GM12878 (cell line): Measurements from ENCODE around the gene CCDC197. TPM values are rescaled to one million over a fixed set of nuclear protein-coding genes. Genes with fewer than 3 reads are reported as not detected.

Source experiments
- ATAC-seq: fragments of 200-7000 bp; cut with Tn5 transposase; 3 replicates; pipeline ENCODE4 v1.9.1; 2020; ENCODE audit warnings: mild to moderate bottlenecking, moderate library complexity
- BruUV-seq: library from RNA; stranded (reverse); fragments of 400-500 nt; replicated peaks from 2 replicates; lab custom pipeline; 2021; lab: Mats Ljungman, UMichigan
- CTCF ChIA-PET: fragments of 300-600 bp; sonication (Branson Sonifier 250); formaldehyde crosslinking; extraction: SDS; loops from one replicate; lab custom pipeline; 2021; ENCODE audit warnings: inconsistent platforms; lab: Yijun Ruan, JAX
- POLR2A ChIA-PET: fragments of 350-600 bp; formaldehyde crosslinking; extraction: SDS; loops from one replicate; lab custom pipeline; 2021; ENCODE audit warnings: inconsistent platforms; lab: Charles Lee
- RAD21 ChIA-PET: fragments of 300-600 bp; sonication (Branson Sonifier 250); formaldehyde crosslinking; loops from one replicate; lab custom pipeline; 2023; ENCODE audit warnings: antibody characterized with exemption; ENCODE audit not compliant: unreplicated experiment; lab: Charles Lee
- SMC1A ChIA-PET: fragments of 300-600 bp; sonication (Branson Sonifier 250); formaldehyde crosslinking; loops from one replicate; lab custom pipeline; 2023; ENCODE audit not compliant: unreplicated experiment, uncharacterized antibody; lab: Charles Lee
- DNase-seq: peaks from one replicate; pipeline ENCODE4 v3.0.0-alpha.2; 2011; ENCODE audit warnings: low read depth, low spot score
- FAIRE-seq: peaks from 3 replicates; lab custom pipeline; 2011; peaks lifted over from hg19 to GRCh38; lab: Jason Lieb, UNC
- H2AFZ ChIP-seq: 2 replicates; pipeline ENCODE4 v1.6.0; 2011; ENCODE audit warnings: low read depth, low read length, control low read depth; ENCODE audit not compliant: control insufficient read depth
- H3K27ac ChIP-seq: 2 replicates; pipeline ENCODE4 v1.5.1; 2011; ENCODE audit warnings: control low read depth; ENCODE audit not compliant: control insufficient read depth, insufficient read depth
- H3K27me3 ChIP-seq, 2 experiments: replicated peaks in 1 of 2; 2 replicates each; pipeline versions ENCODE4 v1.6.0 to v1.6.1; 2011; ENCODE audit warnings: low read length in 1 of 2; ENCODE audit not compliant: control insufficient read depth in 2 of 2, insufficient read depth in 2 of 2
- H3K36me3 ChIP-seq, 2 experiments: 2 replicates each; pipeline ENCODE4 v1.5.1; 2011; ENCODE audit warnings: low read length in 1 of 2; ENCODE audit not compliant: control insufficient read depth in 2 of 2, insufficient read depth in 2 of 2
- H3K4me1 ChIP-seq: 2 replicates; pipeline ENCODE4 v1.6.1; 2011; ENCODE audit warnings: mild to moderate bottlenecking, low read length, moderate library complexity, mixed read lengths; ENCODE audit not compliant: control insufficient read depth, insufficient read depth
- H3K4me2 ChIP-seq: 2 replicates; pipeline ENCODE4 v1.6.0; 2011; ENCODE audit warnings: control low read depth; ENCODE audit not compliant: control insufficient read depth, insufficient read depth
- H3K4me3 ChIP-seq: fragments of 200-600 bp; sonication (generic); 2 replicates; pipeline ENCODE4 v1.5.1; 2016
- H3K79me2 ChIP-seq: 2 replicates; pipeline ENCODE4 v1.6.0; 2011; ENCODE audit warnings: low read length; ENCODE audit not compliant: control insufficient read depth, insufficient read depth
- H3K9ac ChIP-seq: 2 replicates; pipeline ENCODE4 v1.8.0; 2011; ENCODE audit warnings: low read length, control low read depth, mixed read lengths; ENCODE audit not compliant: control insufficient read depth, insufficient read depth
- H3K9me3 ChIP-seq: replicated peaks from 3 replicates; pipeline ENCODE4 v1.5.1; 2011; ENCODE audit warnings: mild to moderate bottlenecking, low read length; ENCODE audit not compliant: control insufficient read depth, insufficient read depth
- H4K20me1 ChIP-seq: 2 replicates; pipeline ENCODE4 v1.6.0; 2011; ENCODE audit not compliant: control insufficient read depth, insufficient read depth
- BHLHE40 ChIP-seq, 2 experiments: fragments of 450-650 bp in 1 of 2; IDR thresholded peaks; 2 replicates each; pipeline ENCODE4 v1.6.1; 2011 to 2017; ENCODE audit warnings: low read depth in 2 of 2, borderline replicate concordance in 1 of 2, improper control_type of control experiment in 1 of 2, low read length in 1 of 2, mild to moderate bottlenecking in 1 of 2
- IKZF2 ChIP-seq, 2 experiments: fragments of 450-650 bp; IDR thresholded peaks; 2 replicates each; pipeline ENCODE4 v1.6.1; 2017; ENCODE audit warnings: mild to moderate bottlenecking in 2 of 2, moderate library complexity in 2 of 2
- IRF4 ChIP-seq: IDR thresholded peaks from 2 replicates; pipeline ENCODE4 v1.6.1; 2011; ENCODE audit warnings: low read depth, low read length
- MYC ChIP-seq: IDR thresholded peaks from 2 replicates; pipeline ENCODE4 v1.6.1; 2011; ENCODE audit warnings: mild to moderate bottlenecking, low read length, moderate library complexity, inconsistent platforms; ENCODE audit not compliant: insufficient read depth, insufficient replicate concordance, insufficient read length, severe bottlenecking
- NFIC ChIP-seq: IDR thresholded peaks from 2 replicates; pipeline ENCODE4 v1.6.1; 2012; ENCODE audit warnings: low read depth, mild to moderate bottlenecking, inconsistent platforms, low read length, moderate library complexity
- RCOR1 ChIP-seq: conservative IDR thresholded peaks from 2 replicates; pipeline ENCODE4 v1.6.1; 2012; ENCODE audit warnings: low read depth, low read length, improper control_type of control experiment
- SMARCA5 ChIP-seq: fragments of 450-650 bp; IDR thresholded peaks from 2 replicates; pipeline ENCODE4 v1.6.1; 2017; ENCODE audit warnings: mild to moderate bottlenecking
- ZNF274 ChIP-seq: IDR thresholded peaks from one replicate; pipeline ENCODE4 v1.8.0; 2011; ENCODE audit not compliant: insufficient read length, insufficient read depth
- WGBS: methylation state at CpG from one replicate; pipeline ENCODE4 v1.1.6; 2016; ENCODE audit warnings: low lambda C conversion rate; ENCODE audit not compliant: insufficient replicate concordance, insufficient coverage; ENCODE audit errors: missing lambda C conversion rate; 5-methylcytosine and 5-hydroxymethylcytosine counted together
- in situ Hi-C: fragments of 300-500 bp; cut with MboI; formaldehyde crosslinking; loops from 9 replicates; pipeline ENCODE4 v1.14.3; 2018; ENCODE audit warnings: mixed read lengths
- intact Hi-C: fragments of 100-400 bp; cut with micrococcal nuclease; formaldehyde crosslinking; loops from one replicate; pipeline ENCODE4 v1.14.2; 2022; ENCODE audit not compliant: unreplicated experiment
- polyA plus RNA-seq, 11 experiments: library from polyadenylated mRNA; depleted of rRNA in 4 of 11; unstranded in 6 of 11; stranded (reverse) in 5 of 11; fragments of >200 nt; fragmentation: Nextera tagmentation in 4 of 11; fragmentation: Illumina TruSeq in 1 of 11; extraction: Ambion mirVana in 4 of 11; extraction: Trizol in 1 of 11; gene quantifications; 1 replicate in 1 of 11; 2 replicates in 10 of 11; pipeline versions ENCODE4 v1.2.1 to v1.2.3, GENCODE V29; 2011 to 2016; ENCODE audit warnings: inconsistent platforms in 2 of 11, missing spikeins in 2 of 11, low read depth in 1 of 11
- total RNA-seq, 4 experiments: library from RNA; depleted of rRNA in 3 of 4; stranded (reverse); fragments of >200 nt in 3 of 4; fragmentation: Illumina TruSeq in 1 of 4; extraction: Trizol in 1 of 4; gene quantifications; 2 replicates each; pipeline versions ENCODE4 v1.2.1 to v1.2.3, GENCODE V29; 2013 to 2021
- TF ChIP-seq, protein P1 (sequence below): IDR thresholded peaks from 2 replicates; pipeline ENCODE4 v1.6.1; 2011; ENCODE audit warnings: borderline replicate concordance, low read depth, mild to moderate bottlenecking, moderate library complexity, mixed read lengths, low read length; ENCODE audit not compliant: insufficient read depth; ENCODE audit errors: extremely low read length
- TF ChIP-seq, protein P2 (sequence below): fragments of 450-650 bp; IDR thresholded peaks from 2 replicates; pipeline ENCODE4 v1.6.1; 2016; ENCODE audit warnings: mild to moderate bottlenecking

The CCDC197 gene
- total and polyA plus RNA-seq, 10 of the 15 experiments (the other 5 are each of a cell fraction or from before 2014, with no cell fraction given), result 0.12 TPM; not detected in 9

DNA sequence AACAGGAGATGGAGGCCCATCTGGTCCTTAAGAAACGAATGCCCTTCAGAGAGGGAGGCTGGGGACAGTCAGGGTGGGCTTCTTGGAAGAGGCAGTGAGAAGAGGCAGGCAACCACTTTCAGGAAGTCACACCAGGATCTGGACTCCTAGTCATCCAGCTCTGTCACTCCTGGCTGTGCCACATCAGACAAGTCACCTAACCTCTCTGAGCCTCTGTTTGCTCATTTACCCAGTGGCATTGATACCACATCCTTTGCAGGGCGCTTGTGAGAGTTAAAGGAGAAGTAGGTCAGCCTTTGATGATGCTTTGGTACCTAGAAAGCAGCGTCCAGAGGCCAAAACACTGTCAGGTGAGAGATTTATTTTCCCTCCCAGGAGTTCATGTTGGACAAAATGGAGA is 11.1 kb downstream of the CCDC197 start:
- ATAC-seq (no peak), DNase-seq (no peak), FAIRE-seq (no peak)
- peaks cover 36% of the 10 kb centered on the region for H3K4me1 ChIP-seq
- no peaks in the 10 kb centered on the region for H3K9me3 ChIP-seq
- no peak overlapping the region for H2AFZ ChIP-seq
- H3K9ac ChIP-seq, result no peak overlapping the region
- no peaks in the 10 kb centered on the region for H4K20me1 ChIP-seq
- ChIA-PET CTCF (interaction anchor here (1.0 to 8.1 kb wide), 6 partner anchors 9 to 124 kb away, joined by 3 to 56 read pairs (median 8); no protein-coding TSS in a partner anchor), POLR2A (no interaction called here), RAD21 (interaction anchor here (2.0 kb wide), 1 partner anchor 128 kb away, joined by 7 read pairs; no protein-coding TSS in a partner anchor), SMC1A (interaction anchor here (1.6 to 2.1 kb wide), 3 partner anchors 11 to 72 kb away, joined by 3 to 11 read pairs (median 7); partner anchors contain the start of gene CCDC197)
- in situ Hi-C loops, result loop anchor here (10.0 kb wide), 1 partner anchor 353 kb away; no protein-coding TSS in a partner anchor
- H3K4me2 ChIP-seq, result no peak overlapping the region
- BruUV-seq, result no TSS peak
- H3K27ac ChIP-seq, result no peak overlapping the region
- TF ChIP-seq ZNF274 (no peak), SMARCA5 (peak; percentile 69; the same call in 1 of the 2 replicates), BHLHE40 (IDR thresholded peaks at IDR 0.05; ENCODE audit: borderline replicate concordance in 1 of 2, low read depth in 2 of 2, low read length in 1 of 2) (no peak), IKZF2 (IDR thresholded peaks at IDR 0.05) (no peak), RCOR1 (no peak), IRF4 (no peak), MYC (no peak), NFIC (no peak)
- TF ChIP-seq, protein P1, sequence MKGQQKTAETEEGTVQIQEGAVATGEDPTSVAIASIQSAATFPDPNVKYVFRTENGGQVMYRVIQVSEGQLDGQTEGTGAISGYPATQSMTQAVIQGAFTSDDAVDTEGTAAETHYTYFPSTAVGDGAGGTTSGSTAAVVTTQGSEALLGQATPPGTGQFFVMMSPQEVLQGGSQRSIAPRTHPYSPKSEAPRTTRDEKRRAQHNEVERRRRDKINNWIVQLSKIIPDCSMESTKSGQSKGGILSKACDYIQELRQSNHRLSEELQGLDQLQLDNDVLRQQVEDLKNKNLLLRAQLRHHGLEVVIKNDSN, result no peak
- TF ChIP-seq, protein P2, sequence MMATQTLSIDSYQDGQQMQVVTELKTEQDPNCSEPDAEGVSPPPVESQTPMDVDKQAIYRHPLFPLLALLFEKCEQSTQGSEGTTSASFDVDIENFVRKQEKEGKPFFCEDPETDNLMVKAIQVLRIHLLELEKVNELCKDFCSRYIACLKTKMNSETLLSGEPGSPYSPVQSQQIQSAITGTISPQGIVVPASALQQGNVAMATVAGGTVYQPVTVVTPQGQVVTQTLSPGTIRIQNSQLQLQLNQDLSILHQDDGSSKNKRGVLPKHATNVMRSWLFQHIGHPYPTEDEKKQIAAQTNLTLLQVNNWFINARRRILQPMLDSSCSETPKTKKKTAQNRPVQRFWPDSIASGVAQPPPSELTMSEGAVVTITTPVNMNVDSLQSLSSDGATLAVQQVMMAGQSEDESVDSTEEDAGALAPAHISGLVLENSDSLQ, result 0 out of 2 replicates have a peak, but pooled peaks have one; percentile 0
- WGBS, result 12% methylated on average over 3 of the region's 3 CpGs
- intact Hi-C loops, result no loop called here
- no peaks in the 10 kb centered on the region for H3K79me2 ChIP-seq
- H3K27me3 ChIP-seq, result no peaks in the 10 kb centered on the region
- no peaks in the 10 kb centered on the region for H3K36me3 ChIP-seq
- no peak overlapping the region for H3K4me3 ChIP-seq
